Measurements from ENCODE around the gene TRMT1.

TRMT1 gene

DNA sequence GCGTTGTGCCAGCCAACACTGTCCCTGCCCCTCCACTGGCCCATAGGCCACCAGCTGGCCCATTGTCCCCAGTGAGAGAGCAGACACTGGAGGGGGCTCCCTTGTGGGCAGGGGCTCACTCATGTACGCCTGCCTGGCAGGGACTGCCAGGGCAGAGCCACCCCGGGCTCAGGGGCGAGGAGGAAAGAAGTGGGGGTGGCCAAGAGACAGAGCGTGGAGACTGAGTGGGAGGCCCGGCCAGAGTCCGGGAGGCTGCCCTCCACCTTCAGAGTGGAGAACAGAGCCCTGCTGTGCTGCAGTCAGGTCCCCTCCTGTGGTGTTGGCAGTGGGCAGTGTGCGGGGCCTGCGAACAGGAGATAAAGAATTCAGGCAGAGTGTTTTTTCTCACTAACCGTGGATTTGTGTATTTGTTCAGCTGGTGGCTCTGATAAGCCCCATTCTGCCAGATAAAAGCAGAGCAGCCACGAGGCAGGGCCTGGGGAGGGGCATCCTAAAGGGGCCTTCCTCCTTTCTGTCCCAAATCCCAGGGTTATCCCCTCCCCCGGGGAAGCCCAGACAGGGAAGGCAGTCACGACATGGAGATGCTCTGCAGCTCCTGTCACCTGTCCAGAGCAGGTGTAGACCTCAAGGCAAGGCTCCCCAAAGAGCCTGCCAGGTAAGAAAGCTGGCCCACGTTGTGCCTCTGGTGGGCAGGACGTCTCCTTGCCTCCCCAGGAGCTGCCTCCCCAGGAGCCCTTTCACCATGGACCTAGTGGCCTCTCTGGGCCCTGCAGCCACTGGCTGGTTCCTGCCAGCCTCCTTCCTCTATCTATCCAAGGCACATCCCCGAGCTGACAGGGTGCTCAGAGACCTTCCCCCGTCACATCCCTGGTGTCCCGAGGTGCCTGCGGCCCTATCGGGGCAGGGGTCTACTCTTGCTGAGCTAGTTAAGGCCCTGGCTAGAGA lies 46.9 kb downstream of the TRMT1 start:
- no peak for DNase-seq

GRCh38 chr19:13068085-13068846 lies 48.3 kb downstream of the TRMT1 start:
- DNase-seq: no peak

- no peak for DNase-seq
These were observed 49.4 kb downstream of the TRMT1 start for GRCh38 chr19:13066933-13067807.

DNA sequence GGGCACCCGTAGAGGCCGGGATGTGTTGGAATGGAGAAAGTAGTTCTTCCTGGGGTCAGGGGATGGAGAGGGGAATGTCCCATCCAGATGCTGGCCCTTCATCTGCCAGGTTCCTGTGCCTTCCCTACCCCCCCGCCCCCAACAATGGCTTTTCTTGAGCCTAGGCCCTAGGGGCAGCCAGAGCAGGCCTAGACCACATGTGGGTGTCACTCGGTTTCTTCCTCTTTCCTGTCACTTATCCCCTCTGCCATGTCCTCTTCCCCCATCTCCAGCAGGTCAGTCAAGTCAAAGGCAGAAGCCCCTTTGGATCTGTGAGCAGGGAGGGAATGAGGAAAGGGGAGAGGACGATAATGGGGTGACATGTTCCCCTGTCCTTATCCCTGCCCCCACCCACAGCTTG lies 50.3 kb downstream of the TRMT1 start:
- no peak for DNase-seq

DNA sequence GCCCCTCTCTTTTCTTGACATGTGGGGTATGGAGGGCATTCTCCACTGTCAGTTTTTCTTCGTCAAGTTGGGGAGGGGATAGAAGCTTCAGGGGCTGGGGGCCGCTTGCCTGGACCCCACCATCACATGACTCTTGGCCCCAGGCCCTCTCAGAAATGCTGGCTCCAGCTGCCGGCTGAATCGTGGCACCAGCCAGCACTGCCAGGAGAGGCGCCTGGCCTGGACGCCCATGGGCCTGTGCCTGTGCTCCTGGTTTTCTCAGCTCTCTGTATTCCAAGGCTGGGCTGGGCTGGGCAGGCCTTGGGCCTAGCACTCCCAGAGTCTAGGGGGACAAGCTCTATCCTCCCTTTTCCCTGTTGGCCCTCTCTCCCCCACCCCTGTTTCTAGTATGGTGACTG lies 52.4 kb downstream of the TRMT1 start:
- DNase-seq: no peak

DNA sequence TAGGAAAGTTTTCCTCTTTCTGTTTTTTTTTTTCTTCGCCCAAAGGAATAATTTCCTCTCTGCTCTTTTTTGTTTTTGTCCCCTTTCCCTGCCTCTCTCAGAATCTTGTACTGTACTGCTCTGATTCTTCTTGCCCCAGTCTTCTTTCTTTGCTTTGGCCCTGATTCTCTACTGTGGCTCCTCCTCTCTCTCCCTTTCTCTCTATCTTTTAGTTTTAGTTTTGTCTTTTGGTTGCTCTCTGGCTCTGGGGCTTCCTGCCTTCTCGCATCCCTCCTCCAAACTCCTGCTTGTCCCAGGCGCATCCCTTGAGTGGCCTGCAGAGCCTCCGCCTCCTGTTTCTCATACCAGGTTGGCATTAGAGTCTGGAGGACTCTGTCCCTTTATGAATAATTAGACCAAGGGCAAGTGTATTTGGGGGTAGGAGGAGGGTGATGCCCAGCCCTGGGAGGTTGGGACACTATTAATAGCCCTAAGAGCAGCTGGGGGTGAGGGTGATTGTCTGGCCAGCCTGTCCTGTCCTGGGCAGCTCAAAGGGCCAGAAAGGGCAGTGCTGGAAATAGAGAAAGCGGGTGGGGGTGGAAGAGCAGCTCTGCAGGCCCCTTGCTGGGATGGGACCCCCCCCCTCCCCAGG lies 53.0 kb downstream of the TRMT1 start:
- no peak for DNase-seq

DNA sequence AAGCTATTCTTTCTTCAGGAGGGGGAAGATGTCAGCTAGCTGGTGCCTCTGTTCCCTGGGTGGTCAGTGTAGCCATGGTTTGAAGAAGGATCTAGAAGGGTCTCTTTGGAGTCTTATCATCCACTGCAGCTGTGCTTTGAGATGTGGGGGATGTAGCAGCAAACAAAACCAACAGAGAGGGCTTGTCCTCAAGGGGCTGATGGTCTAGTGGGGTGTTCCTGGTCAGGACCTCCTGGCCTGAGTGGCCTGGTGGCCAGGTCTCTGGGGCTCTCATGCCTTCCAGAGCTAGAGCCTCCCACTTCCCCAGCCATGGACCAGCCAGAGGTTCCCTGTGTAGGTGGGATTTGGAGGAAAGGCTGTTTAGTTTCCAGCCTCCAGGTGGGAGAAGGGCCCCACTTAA lies 54.2 kb downstream of the TRMT1 start:
- no peak for DNase-seq

DNA sequence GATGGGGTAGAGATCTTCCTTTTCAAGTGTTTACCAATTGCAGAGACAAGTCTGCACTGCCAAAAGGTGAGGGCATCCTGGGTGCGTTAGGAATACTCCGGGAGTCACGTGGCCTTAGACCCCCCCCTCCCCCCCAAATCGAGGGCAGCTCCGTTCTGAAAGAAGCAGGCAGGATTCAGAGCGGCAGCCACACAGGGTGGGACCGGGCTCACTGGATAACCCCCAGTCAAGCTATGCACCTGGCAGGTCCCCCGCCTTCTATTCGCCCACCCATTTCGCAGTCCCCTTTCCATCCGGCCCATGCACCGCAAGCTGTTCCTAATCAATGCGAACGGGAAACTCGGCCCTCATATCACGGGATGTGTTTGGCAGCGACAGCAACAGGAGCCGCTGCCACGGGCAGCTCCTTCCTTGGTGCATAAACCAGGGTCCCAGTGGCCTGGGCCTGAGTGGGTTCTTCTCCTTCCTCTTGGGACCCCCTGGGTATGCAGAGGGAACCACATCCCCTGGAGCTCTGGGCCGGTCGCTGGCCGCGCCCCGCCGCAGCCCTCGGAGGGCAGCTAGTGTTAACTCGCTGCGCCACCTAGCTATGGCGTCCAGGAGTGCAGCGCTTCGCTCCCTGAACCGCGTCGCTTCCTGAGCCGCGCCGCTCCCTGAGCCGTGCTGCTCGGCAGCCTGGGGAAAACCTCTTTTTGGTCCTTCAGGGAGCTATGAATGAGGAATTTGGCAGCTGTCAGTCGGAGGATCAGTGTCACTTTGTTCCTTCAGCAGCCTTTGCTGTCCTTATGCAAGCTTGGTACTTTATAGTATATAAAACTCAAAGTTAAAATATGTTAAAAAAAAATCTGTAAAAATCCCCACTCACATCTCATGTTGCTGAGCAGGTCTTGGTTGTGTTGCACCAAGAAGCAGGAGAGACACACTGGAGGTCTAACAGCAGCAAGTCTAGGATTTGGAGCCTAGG lies 55.3 kb downstream of the TRMT1 start:
- DNase-seq: peak; percentile 66

DNA sequence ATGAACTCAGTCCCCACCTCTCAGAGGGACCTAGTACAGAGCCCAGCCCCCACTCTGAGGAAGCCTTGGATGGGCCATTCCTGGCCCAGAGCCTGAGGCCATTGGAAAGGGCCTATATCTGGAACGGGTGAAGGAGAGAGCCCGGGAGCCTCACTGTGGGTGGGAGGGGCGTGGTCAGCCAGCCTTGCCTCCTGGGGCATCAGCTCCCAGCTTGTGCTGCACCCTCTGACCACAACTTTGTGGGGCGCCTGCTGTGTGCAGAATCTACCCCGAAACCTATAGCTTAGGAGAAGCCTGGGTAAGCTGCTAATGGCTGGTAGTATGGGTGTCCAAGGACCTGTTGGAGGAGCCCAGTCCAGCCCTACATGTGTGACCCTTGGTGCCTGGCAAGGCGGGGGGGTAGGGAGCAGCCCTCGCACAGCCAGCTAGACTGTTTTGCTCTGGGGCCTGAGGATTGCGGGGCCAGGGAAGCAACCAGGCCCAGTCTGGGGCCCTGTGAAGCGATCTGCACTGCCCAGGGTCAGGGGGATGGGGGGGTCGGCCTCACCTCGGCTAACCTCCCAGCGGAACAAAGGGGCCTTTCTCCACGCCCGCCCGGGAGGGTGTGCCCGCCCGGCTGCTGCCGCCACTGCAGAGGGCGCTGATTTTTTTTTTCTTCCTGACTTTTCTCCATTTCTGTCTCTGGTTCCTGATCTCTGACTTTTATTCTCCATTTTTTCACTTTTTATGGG lies 56.1 kb downstream of the TRMT1 start:
- DNase-seq: peak; percentile 66

GRCh38 chr19:13058951-13059660 lies 57.4 kb downstream of the TRMT1 start:
- DNase-seq: no peak

DNA sequence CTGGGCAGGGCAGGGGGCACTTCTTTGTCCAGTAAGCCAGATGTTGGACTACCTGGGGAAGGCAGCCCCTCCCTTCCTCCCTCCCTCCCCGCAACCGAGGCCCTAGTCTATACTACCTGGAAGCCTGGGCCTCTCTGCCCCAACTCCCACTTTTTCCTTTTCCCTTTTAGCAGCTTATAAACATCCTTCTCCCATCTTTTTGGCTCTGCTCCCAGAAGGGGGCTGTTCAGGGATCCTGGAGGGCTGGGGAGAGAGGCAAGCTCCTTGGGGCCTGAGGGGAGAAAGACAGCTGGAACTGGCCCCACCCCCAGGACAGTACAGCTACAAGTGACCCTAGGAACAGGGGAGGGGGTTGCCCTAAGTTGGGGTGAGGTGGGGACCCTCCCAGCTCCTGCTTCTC lies 58.8 kb downstream of the TRMT1 start:
- no peak for DNase-seq

GRCh38 chr19:13057147-13057572 lies 59.4 kb downstream of the TRMT1 start:
- DNase-seq: no peak

GRCh38 chr19:13056052-13056660 lies 60.4 kb downstream of the TRMT1 start:
- DNase-seq: peak; percentile 32

DNA sequence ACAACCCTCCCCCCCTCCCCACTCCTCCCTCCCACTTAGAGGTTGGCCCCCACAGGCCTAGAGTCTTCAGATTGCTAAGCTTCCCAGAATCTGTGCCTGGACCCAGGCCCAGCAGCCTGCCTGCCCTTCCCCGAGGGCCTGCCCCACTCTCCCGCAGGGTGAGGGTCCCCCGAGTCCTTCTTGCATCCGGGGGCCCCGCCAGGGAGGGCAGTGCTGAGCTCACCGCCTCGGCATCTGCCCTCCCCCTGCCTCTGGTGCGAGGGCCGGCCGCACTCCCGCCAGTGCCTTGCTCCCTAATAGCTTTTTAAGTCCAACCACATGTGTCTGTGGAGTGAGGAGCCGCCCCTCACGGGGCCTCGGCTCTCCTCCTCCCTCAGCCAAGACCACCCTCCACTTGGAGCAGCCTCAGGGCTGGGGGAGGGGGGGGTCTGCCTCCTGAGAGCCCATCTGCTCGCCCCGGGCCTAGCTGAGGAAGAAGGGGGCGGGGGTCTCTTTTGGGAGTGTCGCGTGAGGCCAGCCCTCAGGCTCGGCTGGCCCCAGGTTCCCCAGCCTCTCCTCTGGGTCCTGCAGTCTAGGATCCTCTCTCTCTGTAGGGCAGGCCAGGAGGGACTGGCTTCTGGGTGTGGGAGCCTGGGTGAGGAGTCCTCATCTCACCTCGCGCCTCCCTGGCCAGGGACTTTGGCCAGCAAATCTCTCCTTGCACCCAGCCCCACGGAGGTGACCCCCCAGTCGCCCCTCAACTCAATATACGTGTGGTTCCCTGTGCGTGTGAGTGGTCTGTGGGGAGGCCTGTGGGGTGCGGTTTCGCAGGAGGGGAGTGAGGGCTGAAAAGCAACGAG lies 61.1 kb downstream of the TRMT1 start:
- DNase-seq: peak; percentile 84

Data from HCEC 1CT (cell line).